Spleen (tissue), 7 donors: Measurements from ENCODE around the gene TCF7L1.

ENCODE experiments used
- CTCF ChIP-seq, 11 experiments: fragments of 200-600 bp in 7 of 11; fragments of 450-650 bp in 4 of 11; sonication (generic) in 4 of 11; IDR thresholded peaks in 8 of 11; conservative IDR thresholded peaks in 3 of 11; 1 replicate in 7 of 11; 2 replicates in 4 of 11; pipeline versions ENCODE4 v1.4.0 to v1.8.0; 2016 to 2021; ENCODE audit warnings: antibody characterized with exemption in 11 of 11, inconsistent platforms in 4 of 11, mild to moderate bottlenecking in 1 of 11
- POLR2A ChIP-seq, 3 donors: fragments of 450-650 bp; IDR thresholded peaks; one replicate each; pipeline ENCODE4 v1.5.1; 2017; ENCODE audit warnings: antibody characterized with exemption in 3 of 3, mild to moderate bottlenecking in 1 of 3
- POLR2AphosphoS5 ChIP-seq, 3 donors: sonication (generic); formaldehyde crosslinking; IDR thresholded peaks; one replicate each; pipeline ENCODE4 v1.5.1; 2017; ENCODE audit warnings: antibody characterized with exemption in 3 of 3
- donor health status: DM: no; HTN: no; CAD: no; lungs with moderate emphysema.
- donor health status: DM: no; HTN: no; CAD: no.
- donor health status: DM: no; HTN: no; CAD: no.

GRCh38 chr2:85132397-85132796 lies 795 bp upstream of the TCF7L1 start:
- TF ChIP-seq POLR2AphosphoS5 (IDR thresholded peaks at IDR 0.05) (no peak), CTCF (IDR thresholded peaks at IDR 0.05 in 8 of 11, conservative IDR thresholded peaks at IDR 0.05 in 3 of 11) (no peak), POLR2A (IDR thresholded peaks at IDR 0.05) (no peak)
